HG02763 (cell line): ENCODE measurements around the gene ALDH2.
"Not testable (repeated sequence)": the region's sequence is repeated elsewhere in the genome, so short reads cannot be mapped to it uniquely, and the experiment has no call there.

Experiments used
- ATAC-seq: cut with Tn5 transposase; IDR thresholded peaks from one replicate; pipeline ENCODE4 v1.9.1; 2021; ENCODE audit warnings: mild to moderate bottlenecking, moderate library complexity; ENCODE audit not compliant: unreplicated experiment

Gene ALDH2

GRCh38 chr12:111784953-111785352, 18.2 kb downstream of the ALDH2 start:
- ATAC-seq: no peak

GRCh38 chr12:111785651-111786050, 18.9 kb downstream of the ALDH2 start:
- no peak for ATAC-seq

GRCh38 chr12:111788178-111788654, 21.5 kb downstream of the ALDH2 start:
- no peak for ATAC-seq

GRCh38 chr12:111789779-111790178, 23.0 kb downstream of the ALDH2 start:
- ATAC-seq: no peak

- ATAC-seq: no peak
These were observed 24.8 kb downstream of the ALDH2 start for GRCh38 chr12:111791507-111791906.

- no peak for ATAC-seq
These were observed 25.6 kb downstream of the ALDH2 start for GRCh38 chr12:111792155-111792855.

GRCh38 chr12:111792856-111793235, 26.1 kb downstream of the ALDH2 start:
- ATAC-seq: no peak

GRCh38 chr12:111798182-111798581, 31.4 kb downstream of the ALDH2 start:
- no peak for ATAC-seq

- no peak for ATAC-seq
These were observed 33.0 kb downstream of the ALDH2 start for GRCh38 chr12:111799758-111800157.

- ATAC-seq: no peak
These were observed 36.4 kb downstream of the ALDH2 start for GRCh38 chr12:111803038-111803626.

GRCh38 chr12:111803851-111804250, 37.1 kb downstream of the ALDH2 start:
- no peak for ATAC-seq

GRCh38 chr12:111806304-111806703, 39.6 kb downstream of the ALDH2 start:
- no peak for ATAC-seq

- ATAC-seq: no peak
These were observed 40.5 kb downstream of the ALDH2 start for GRCh38 chr12:111807232-111807631.

- ATAC-seq: peak; percentile 58
These were observed 46.4 kb downstream of the ALDH2 start for GRCh38 chr12:111812881-111813741.

- ATAC-seq: no peak
These were observed 49.4 kb downstream of the ALDH2 start for GRCh38 chr12:111816065-111816615.

GRCh38 chr12:111816898-111817297, 50.2 kb downstream of the ALDH2 start:
- not testable (repeated sequence) for ATAC-seq

GRCh38 chr12:111818340-111818739, 51.6 kb downstream of the ALDH2 start:
- ATAC-seq: no peak

GRCh38 chr12:111819191-111820158, 52.7 kb downstream of the ALDH2 start:
- ATAC-seq: no peak

- not testable (repeated sequence) for ATAC-seq
These were observed 54.1 kb downstream of the ALDH2 start for GRCh38 chr12:111820828-111821227.

GRCh38 chr12:111822886-111823285, 56.2 kb downstream of the ALDH2 start:
- ATAC-seq: no peak
